Peyer's patch (tissue), 4 donors: ENCODE data around the gene GAS2L1.

Experiments used
- POLR2A ChIP-seq, 2 donors: fragments of 450-650 bp; IDR thresholded peaks; one replicate each; pipeline ENCODE4 v1.5.1; 2017; ENCODE audit warnings: antibody characterized with exemption in 2 of 2, mild to moderate bottlenecking in 2 of 2, moderate library complexity in 2 of 2
- TF ChIP-seq, protein P1 (sequence below), 6 experiments: fragments of 450-650 bp in 4 of 6; fragments of 200-600 bp in 2 of 6; sonication (generic) in 1 of 6; IDR thresholded peaks; one replicate each; pipeline ENCODE4 v1.5.1; 2017 to 2019; ENCODE audit warnings: antibody characterized with exemption in 6 of 6, mild to moderate bottlenecking in 3 of 6, moderate library complexity in 1 of 6

DNA sequence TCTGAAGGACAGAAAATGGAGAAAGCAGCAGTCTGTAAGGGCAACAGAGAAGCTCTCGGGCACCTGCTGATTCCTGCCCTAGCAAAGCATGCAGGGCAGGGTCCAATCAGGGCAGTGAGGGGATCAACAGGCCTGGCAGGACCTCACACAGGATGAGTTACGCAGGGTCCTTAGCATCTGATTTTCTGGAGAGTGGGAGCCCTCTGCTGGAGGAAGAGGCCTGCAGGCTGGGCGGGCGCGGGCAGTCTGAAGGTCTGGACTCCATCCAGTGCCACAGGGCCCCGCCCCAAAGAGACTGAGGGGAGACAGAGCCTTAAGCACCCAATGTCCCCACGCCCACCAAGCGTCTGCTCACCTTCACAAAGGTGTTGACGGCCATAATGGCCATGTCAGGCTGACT is 53.0 kb downstream of the GAS2L1 start:
- TF ChIP-seq, protein P1, sequence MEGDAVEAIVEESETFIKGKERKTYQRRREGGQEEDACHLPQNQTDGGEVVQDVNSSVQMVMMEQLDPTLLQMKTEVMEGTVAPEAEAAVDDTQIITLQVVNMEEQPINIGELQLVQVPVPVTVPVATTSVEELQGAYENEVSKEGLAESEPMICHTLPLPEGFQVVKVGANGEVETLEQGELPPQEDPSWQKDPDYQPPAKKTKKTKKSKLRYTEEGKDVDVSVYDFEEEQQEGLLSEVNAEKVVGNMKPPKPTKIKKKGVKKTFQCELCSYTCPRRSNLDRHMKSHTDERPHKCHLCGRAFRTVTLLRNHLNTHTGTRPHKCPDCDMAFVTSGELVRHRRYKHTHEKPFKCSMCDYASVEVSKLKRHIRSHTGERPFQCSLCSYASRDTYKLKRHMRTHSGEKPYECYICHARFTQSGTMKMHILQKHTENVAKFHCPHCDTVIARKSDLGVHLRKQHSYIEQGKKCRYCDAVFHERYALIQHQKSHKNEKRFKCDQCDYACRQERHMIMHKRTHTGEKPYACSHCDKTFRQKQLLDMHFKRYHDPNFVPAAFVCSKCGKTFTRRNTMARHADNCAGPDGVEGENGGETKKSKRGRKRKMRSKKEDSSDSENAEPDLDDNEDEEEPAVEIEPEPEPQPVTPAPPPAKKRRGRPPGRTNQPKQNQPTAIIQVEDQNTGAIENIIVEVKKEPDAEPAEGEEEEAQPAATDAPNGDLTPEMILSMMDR (IDR thresholded peaks at IDR 0.05): peak in 4 of 6 experiments; percentile 26 to 52 (median 43)
- TF ChIP-seq POLR2A (IDR thresholded peaks at IDR 0.05): no peak
